SK-N-SH (cell line): ENCODE data around the gene ITGA1. TPM values are rescaled to one million over a fixed set of nuclear protein-coding genes. Genes with fewer than 3 reads are reported as not detected.
"Not testable (repeated sequence)": the region's sequence is repeated elsewhere in the genome, so short reads cannot be mapped to it uniquely, and the experiment has no call there.

Source experiments
- CTCF ChIA-PET: fragments of 300-600, 350-600 bp; formaldehyde crosslinking; extraction: SDS; loops from one replicate; lab custom pipeline; 2021; lab: Yijun Ruan, JAX
- POLR2A ChIA-PET: fragments of 350-600 bp; sonication (Branson Sonifier 250); formaldehyde crosslinking; extraction: SDS; loops from one replicate; lab custom pipeline; 2020; ENCODE audit warnings: antibody characterized with exemption, inconsistent platforms; lab: Yijun Ruan, JAX
- DNase-seq: peaks from one replicate; pipeline ENCODE4 v3.0.0; 2012
- H2AFZ ChIP-seq: fragments of 200-600 bp; sonication (generic); 2 replicates; pipeline ENCODE4 v1.8.1; 2016; ENCODE audit warnings: antibody characterized with exemption, mild to moderate bottlenecking, low read depth
- H3F3A ChIP-seq: fragments of 200-600 bp; sonication (generic); replicated peaks from 2 replicates; pipeline ENCODE3; 2016; ENCODE audit warnings: antibody characterized with exemption, mild to moderate bottlenecking; ENCODE audit not compliant: insufficient read depth
- H3K27ac ChIP-seq, 2 experiments: fragments of 200-500 bp in 1 of 2; fragments of 200-600 bp in 1 of 2; sonication (Bioruptor generic) in 1 of 2; sonication (generic), shearing (Covaris generic) in 1 of 2; 2 replicates each; pipeline versions ENCODE4 v1.5.1 to v1.6.1; 2014 to 2016; ENCODE audit warnings: low read depth in 2 of 2, inconsistent platforms in 1 of 2, low read length in 1 of 2, mild to moderate bottlenecking in 1 of 2, mixed read lengths in 1 of 2
- H3K27me3 ChIP-seq: fragments of 200-600 bp; sonication (generic), shearing (Covaris generic); 2 replicates; pipeline ENCODE4 v1.6.1; 2016; ENCODE audit warnings: mixed run types; ENCODE audit not compliant: insufficient read depth
- H3K36me3 ChIP-seq, 2 experiments: fragments of 200-500 bp in 1 of 2; fragments of 200-600 bp in 1 of 2; sonication (Bioruptor generic) in 1 of 2; sonication (generic) in 1 of 2; replicated peaks in 1 of 2; 2 replicates each; pipeline versions ENCODE3 to v1.5.1; 2014 to 2016; ENCODE audit warnings: low read length in 1 of 2, mild to moderate bottlenecking in 1 of 2; ENCODE audit not compliant: insufficient read depth in 2 of 2, control insufficient read depth in 1 of 2
- H3K4me1 ChIP-seq, 2 experiments: fragments of 200-500 bp in 1 of 2; fragments of 200-600 bp in 1 of 2; sonication (Bioruptor generic) in 1 of 2; sonication (generic), shearing (Covaris generic) in 1 of 2; 2 replicates each; pipeline versions ENCODE4 v1.5.1 to v1.6.1; 2014 to 2016; ENCODE audit warnings: low read depth in 1 of 2, low read length in 1 of 2, mixed run types in 1 of 2; ENCODE audit not compliant: insufficient read depth in 2 of 2, control insufficient read depth in 1 of 2
- H3K4me2 ChIP-seq: fragments of 200-600 bp; sonication (generic), shearing (Covaris generic); 2 replicates; pipeline ENCODE4 v1.6.1; 2017; ENCODE audit warnings: mixed run types
- H3K4me3 ChIP-seq, 2 experiments: fragments of 200-500 bp in 1 of 2; fragments of 200-600 bp in 1 of 2; sonication (Bioruptor generic) in 1 of 2; sonication (generic), shearing (Covaris generic) in 1 of 2; 2 replicates each; pipeline versions ENCODE4 v1.5.1 to v1.8.1; 2014 to 2016; ENCODE audit warnings: low read depth in 2 of 2, inconsistent platforms in 1 of 2, low read length in 1 of 2, mild to moderate bottlenecking in 1 of 2, mixed read lengths in 1 of 2, moderate library complexity in 1 of 2
- H3K79me2 ChIP-seq: fragments of 200-600 bp; sonication (generic); 2 replicates; pipeline ENCODE4 v1.8.1; 2017; ENCODE audit warnings: mild to moderate bottlenecking; ENCODE audit not compliant: insufficient read depth
- H3K9ac ChIP-seq: fragments of 200-600 bp; sonication (generic); 2 replicates; pipeline ENCODE4 v1.6.1; 2017; ENCODE audit warnings: mixed run types
- H3K9me2 ChIP-seq: fragments of 200-600 bp; sonication (generic); 2 replicates; pipeline ENCODE4 v1.6.1; 2017; ENCODE audit warnings: mixed run types
- H3K9me3 ChIP-seq: fragments of 200-600 bp; sonication (generic); 2 replicates; pipeline ENCODE4 v1.6.1; 2017; ENCODE audit warnings: mixed run types, mild to moderate bottlenecking, moderate library complexity
- H4K20me1 ChIP-seq: fragments of 200-600 bp; sonication (generic); 2 replicates; pipeline ENCODE4 v1.6.1; 2017; ENCODE audit warnings: mild to moderate bottlenecking, mixed run types; ENCODE audit not compliant: insufficient read depth
- EP300 ChIP-seq, 2 experiments: IDR thresholded peaks; 2 replicates each; pipeline versions ENCODE4 v1.4.0 to v1.6.1; 2012; ENCODE audit warnings: borderline replicate concordance in 1 of 2, low read depth in 1 of 2, low read length in 1 of 2
- FOSL2 ChIP-seq: IDR thresholded peaks from 2 replicates; pipeline ENCODE4 v1.4.0; 2012; ENCODE audit warnings: low read depth, mild to moderate bottlenecking, moderate library complexity, borderline replicate concordance
- FOXM1 ChIP-seq: IDR thresholded peaks from 2 replicates; pipeline ENCODE4 v1.4.0; 2012; ENCODE audit warnings: low read depth, mild to moderate bottlenecking
- NFIC ChIP-seq: IDR thresholded peaks from 2 replicates; pipeline ENCODE4 v1.4.0; 2012; ENCODE audit warnings: borderline replicate concordance
- WGBS: methylation state at CpG from one replicate; pipeline ENCODE4 v1.1.6; 2017; ENCODE audit warnings: low lambda C conversion rate; 5-methylcytosine and 5-hydroxymethylcytosine counted together
- polyA plus RNA-seq, 3 experiments: library from polyadenylated mRNA; depleted of rRNA; stranded (reverse); fragments of >200 nt; gene quantifications; 2 replicates each; pipeline ENCODE4 v1.2.3, GENCODE V29; 2012
- TF ChIP-seq, protein P1 (sequence below): IDR thresholded peaks from 2 replicates; pipeline ENCODE4 v1.4.0; 2012; ENCODE audit warnings: low read depth
- TF ChIP-seq, protein P2 (sequence below): IDR thresholded peaks from 2 replicates; pipeline ENCODE4 v1.4.0; 2012; ENCODE audit warnings: low read depth, borderline replicate concordance
- TF ChIP-seq, protein P3 (sequence below): IDR thresholded peaks from 2 replicates; pipeline ENCODE4 v1.4.0; 2012; ENCODE audit warnings: low read depth, borderline replicate concordance
- TF ChIP-seq, protein P4 (sequence below): IDR thresholded peaks from 2 replicates; pipeline ENCODE4; 2012

The ITGA1 gene
- polyA plus RNA-seq, 1 of the 3 experiments (the other 2 are of a cell fraction): 7.7 TPM

DNA sequence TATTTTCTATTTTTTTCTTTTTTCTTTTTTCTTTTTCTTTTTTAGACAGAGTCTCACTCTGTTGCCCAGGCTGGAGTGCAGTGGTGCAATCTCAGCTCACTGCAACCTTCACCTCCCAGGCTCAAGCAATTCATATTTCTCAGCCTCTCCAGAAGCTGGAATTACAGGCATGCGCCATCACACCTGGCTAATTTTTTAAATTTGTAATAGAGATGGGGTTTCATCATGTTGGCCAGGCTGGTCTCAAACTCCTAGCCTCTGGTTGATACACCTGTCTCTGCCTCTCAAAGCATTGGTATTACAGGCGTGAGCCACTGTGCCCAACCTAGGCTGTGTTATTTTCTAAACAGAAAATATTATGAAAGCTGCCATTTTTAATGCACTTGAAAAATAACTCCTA, 78.3 kb downstream of the ITGA1 start:
- POLR2A ChIA-PET, H3K4me2 ChIP-seq, H2AFZ ChIP-seq, H3F3A ChIP-seq, H3K9ac ChIP-seq, H3K4me3 ChIP-seq, DNase-seq, H3K79me2 ChIP-seq, H3K27ac ChIP-seq, H3K9me2 ChIP-seq, H4K20me1 ChIP-seq, H3K9me3 ChIP-seq, H3K27me3 ChIP-seq: not testable (repeated sequence)
- CTCF ChIA-PET: interaction anchor here (1.1 to 1.3 kb wide), 3 partner anchors 9 to 49 kb away, joined by 3 read pairs; no protein-coding TSS in a partner anchor
- WGBS: 93% methylated on average over 2 of the region's 2 CpGs
- Histone ChIP-seq H3K36me3 (peaks cover 11 to 15% of the 10 kb centered on the region in 2 experiments), H3K4me1 (peaks cover 3 to 13% of the 10 kb centered on the region in 2 experiments; a peak in 3 of 4 replicates)

DNA sequence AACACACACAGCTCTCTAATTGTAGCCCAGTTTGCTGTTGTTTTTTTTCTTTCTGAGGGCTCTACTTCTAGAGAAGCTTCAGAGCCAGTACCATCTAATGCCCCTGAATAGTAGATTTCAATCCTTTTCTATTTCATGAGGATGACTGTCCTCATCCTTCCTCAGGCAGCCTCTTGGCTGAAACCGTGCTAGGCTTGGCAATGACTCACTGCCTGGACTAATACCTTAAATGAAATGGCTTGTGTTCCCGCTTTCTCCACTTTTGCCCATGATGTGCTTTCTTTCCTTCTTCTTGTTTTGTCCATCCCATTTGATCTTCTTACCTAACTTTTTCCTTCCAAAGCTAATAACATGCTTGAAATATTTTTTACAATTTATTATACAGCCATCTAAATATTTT, 80.1 kb downstream of the ITGA1 start:
- Histone ChIP-seq H3K36me3 (peaks cover 10 to 15% of the 10 kb centered on the region in 2 experiments), H3K79me2 (no peaks in the 10 kb centered on the region), H4K20me1 (no peaks in the 10 kb centered on the region), H3K4me1 (peaks cover 3 to 13% of the 10 kb centered on the region in 2 experiments; a peak in 3 of 4 replicates), H3F3A (peaks cover 2% of the 10 kb centered on the region), H3K27me3 (no peaks in the 10 kb centered on the region), H3K4me2 (no peak overlapping the region), H3K9me3 (no peaks in the 10 kb centered on the region), H3K4me3 (no peak overlapping the region), H3K9ac (no peak overlapping the region)
- CTCF ChIA-PET: interaction anchor here (1.1 kb wide), 1 partner anchor 9 kb away, joined by 4 read pairs; no protein-coding TSS in a partner anchor
- POLR2A ChIA-PET: no interaction called here
- DNase-seq: no peak
- WGBS: 86% methylated on average over 2 of the region's 2 CpGs
- TF ChIP-seq EP300 (IDR thresholded peaks at IDR 0.05; ENCODE audit: borderline replicate concordance in 1 of 2, low read depth in 1 of 2, low read length in 1 of 2) (no peak), NFIC (no peak), FOSL2 (no peak), FOXM1 (no peak)
- TF ChIP-seq, protein P1, sequence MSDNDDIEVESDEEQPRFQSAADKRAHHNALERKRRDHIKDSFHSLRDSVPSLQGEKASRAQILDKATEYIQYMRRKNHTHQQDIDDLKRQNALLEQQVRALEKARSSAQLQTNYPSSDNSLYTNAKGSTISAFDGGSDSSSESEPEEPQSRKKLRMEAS: no peak
- TF ChIP-seq, protein P2, sequence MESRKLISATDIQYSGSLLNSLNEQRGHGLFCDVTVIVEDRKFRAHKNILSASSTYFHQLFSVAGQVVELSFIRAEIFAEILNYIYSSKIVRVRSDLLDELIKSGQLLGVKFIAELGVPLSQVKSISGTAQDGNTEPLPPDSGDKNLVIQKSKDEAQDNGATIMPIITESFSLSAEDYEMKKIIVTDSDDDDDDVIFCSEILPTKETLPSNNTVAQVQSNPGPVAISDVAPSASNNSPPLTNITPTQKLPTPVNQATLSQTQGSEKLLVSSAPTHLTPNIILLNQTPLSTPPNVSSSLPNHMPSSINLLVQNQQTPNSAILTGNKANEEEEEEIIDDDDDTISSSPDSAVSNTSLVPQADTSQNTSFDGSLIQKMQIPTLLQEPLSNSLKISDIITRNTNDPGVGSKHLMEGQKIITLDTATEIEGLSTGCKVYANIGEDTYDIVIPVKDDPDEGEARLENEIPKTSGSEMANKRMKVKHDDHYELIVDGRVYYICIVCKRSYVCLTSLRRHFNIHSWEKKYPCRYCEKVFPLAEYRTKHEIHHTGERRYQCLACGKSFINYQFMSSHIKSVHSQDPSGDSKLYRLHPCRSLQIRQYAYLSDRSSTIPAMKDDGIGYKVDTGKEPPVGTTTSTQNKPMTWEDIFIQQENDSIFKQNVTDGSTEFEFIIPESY: no peak
- TF ChIP-seq, protein P3, sequence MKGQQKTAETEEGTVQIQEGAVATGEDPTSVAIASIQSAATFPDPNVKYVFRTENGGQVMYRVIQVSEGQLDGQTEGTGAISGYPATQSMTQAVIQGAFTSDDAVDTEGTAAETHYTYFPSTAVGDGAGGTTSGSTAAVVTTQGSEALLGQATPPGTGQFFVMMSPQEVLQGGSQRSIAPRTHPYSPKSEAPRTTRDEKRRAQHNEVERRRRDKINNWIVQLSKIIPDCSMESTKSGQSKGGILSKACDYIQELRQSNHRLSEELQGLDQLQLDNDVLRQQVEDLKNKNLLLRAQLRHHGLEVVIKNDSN: no peak
- TF ChIP-seq, protein P4, sequence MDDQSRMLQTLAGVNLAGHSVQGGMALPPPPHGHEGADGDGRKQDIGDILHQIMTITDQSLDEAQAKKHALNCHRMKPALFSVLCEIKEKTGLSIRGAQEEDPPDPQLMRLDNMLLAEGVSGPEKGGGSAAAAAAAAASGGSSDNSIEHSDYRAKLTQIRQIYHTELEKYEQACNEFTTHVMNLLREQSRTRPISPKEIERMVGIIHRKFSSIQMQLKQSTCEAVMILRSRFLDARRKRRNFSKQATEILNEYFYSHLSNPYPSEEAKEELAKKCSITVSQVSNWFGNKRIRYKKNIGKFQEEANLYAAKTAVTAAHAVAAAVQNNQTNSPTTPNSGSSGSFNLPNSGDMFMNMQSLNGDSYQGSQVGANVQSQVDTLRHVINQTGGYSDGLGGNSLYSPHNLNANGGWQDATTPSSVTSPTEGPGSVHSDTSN: no peak
- TF ChIP-seq, all 33 proteins: peak for 0
- H2AFZ ChIP-seq: no peak overlapping the region
- no peaks in the 10 kb centered on the region for H3K9me2 ChIP-seq
- no peak overlapping the region for H3K27ac ChIP-seq
